ENCODE measurements around the gene MBD3L3.
A peak's percentile ranks its signal among the peaks of the same experiment; 100 is the strongest.

Gene MBD3L3

GRCh38 chr19:7098096-7098495 is 39.6 kb upstream of the MBD3L3 start:
- peak overlapping the region; percentile 81 for H3K4me3 ChIP-seq (ENCODE audit: low read length)
- no peak for TF ChIP-seq CTCF (conservative IDR thresholded peaks at IDR 0.05; ENCODE audit: low read length)
- no peak for DNase-seq (ENCODE audit: low read depth)

- no peak overlapping the region for H3K4me3 ChIP-seq (ENCODE audit: low read length)
- DNase-seq (ENCODE audit: low read depth) = no peak
- no peak for TF ChIP-seq CTCF (conservative IDR thresholded peaks at IDR 0.05; ENCODE audit: low read length)
Observed at GRCh38 chr19:7088999-7089398, 30.5 kb upstream of the MBD3L3 start.

GRCh38 chr19:7083076-7083956 is 24.8 kb upstream of the MBD3L3 start:
- TF ChIP-seq CTCF (conservative IDR thresholded peaks at IDR 0.05; ENCODE audit: low read length) = no peak
- H3K4me3 ChIP-seq (ENCODE audit: low read length) = no peak overlapping the region
- peak; percentile 28 for DNase-seq (ENCODE audit: low read depth)

- peak; percentile 4 for DNase-seq (ENCODE audit: low read depth)
- TF ChIP-seq CTCF (conservative IDR thresholded peaks at IDR 0.05; ENCODE audit: low read length) = no peak
- H3K4me3 ChIP-seq (ENCODE audit: low read length) = no peak overlapping the region
Observed at GRCh38 chr19:7078008-7078407, 19.5 kb upstream of the MBD3L3 start.

- no peak overlapping the region for H3K4me3 ChIP-seq (ENCODE audit: low read length)
- DNase-seq (ENCODE audit: low read depth) = no peak
- TF ChIP-seq CTCF (conservative IDR thresholded peaks at IDR 0.05; ENCODE audit: low read length) = no peak
Observed at GRCh38 chr19:7076151-7076550, 17.7 kb upstream of the MBD3L3 start.

- no peak overlapping the region for H3K4me3 ChIP-seq (ENCODE audit: low read length)
- TF ChIP-seq CTCF (conservative IDR thresholded peaks at IDR 0.05; ENCODE audit: low read length) = no peak
- no peak for DNase-seq (ENCODE audit: low read depth)
Observed at GRCh38 chr19:7074705-7075282, 16.3 kb upstream of the MBD3L3 start.

GRCh38 chr19:7072541-7072940 is 14.1 kb upstream of the MBD3L3 start:
- no peak overlapping the region for H3K4me3 ChIP-seq (ENCODE audit: low read length)
- TF ChIP-seq CTCF (conservative IDR thresholded peaks at IDR 0.05; ENCODE audit: low read length) = no peak
- no peak for DNase-seq (ENCODE audit: low read depth)
